Left renal cortex interstitium (tissue), 4 donors: ENCODE data around the gene TAGAP. TPM values are rescaled to one million over a fixed set of nuclear protein-coding genes. Genes with fewer than 3 reads are reported as not detected.
"Not testable (repeated sequence)": the region's sequence is repeated elsewhere in the genome, so short reads cannot be mapped to it uniquely, and the experiment has no call there.

Experiments
- DNase-seq, 4 donors: peaks; one replicate each; pipeline ENCODE4 v3.0.0-alpha.2; 2013; ENCODE audit warnings: low read depth in 4 of 4, low spot score in 2 of 4, missing footprints in 1 of 4
- polyA plus RNA-seq, 4 donors: library from polyadenylated mRNA; unstranded; fragments of 120-200 nt; gene quantifications; one replicate each; pipeline ENCODE4 v1.2.1, GENCODE V29; 2013; ENCODE audit not compliant: insufficient read length in 4 of 4

TAGAP gene
- polyA plus RNA-seq, 4 donors = 0.72 to 0.87 (median 0.73) TPM

GRCh38 chr6:159017757-159018559 lies 26.8 kb downstream of the TAGAP start:
- DNase-seq = no peak

DNA sequence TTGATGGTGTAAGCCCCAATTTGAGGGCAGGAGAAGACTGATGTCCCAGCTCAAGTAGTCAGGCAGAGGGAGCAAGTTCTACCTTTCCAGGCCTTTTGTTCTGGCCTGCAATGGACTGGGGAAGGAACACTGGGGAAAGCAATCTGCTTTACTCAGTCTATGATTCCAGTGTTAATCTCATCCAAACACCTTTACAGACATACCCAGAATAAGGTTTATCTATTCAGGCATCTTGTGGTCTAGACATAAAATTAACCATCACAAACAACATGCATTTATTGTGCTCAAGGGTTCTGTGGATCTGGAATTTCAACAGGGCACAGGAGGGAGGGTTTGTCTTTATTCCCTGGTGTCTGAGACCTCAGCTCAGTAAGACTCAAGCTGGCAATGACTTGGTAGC lies 30.4 kb downstream of the TAGAP start:
- DNase-seq = no peak

GRCh38 chr6:159013229-159013628 lies 31.6 kb downstream of the TAGAP start:
- DNase-seq = no peak

GRCh38 chr6:159012201-159012600 lies 32.6 kb downstream of the TAGAP start:
- DNase-seq = no peak

DNA sequence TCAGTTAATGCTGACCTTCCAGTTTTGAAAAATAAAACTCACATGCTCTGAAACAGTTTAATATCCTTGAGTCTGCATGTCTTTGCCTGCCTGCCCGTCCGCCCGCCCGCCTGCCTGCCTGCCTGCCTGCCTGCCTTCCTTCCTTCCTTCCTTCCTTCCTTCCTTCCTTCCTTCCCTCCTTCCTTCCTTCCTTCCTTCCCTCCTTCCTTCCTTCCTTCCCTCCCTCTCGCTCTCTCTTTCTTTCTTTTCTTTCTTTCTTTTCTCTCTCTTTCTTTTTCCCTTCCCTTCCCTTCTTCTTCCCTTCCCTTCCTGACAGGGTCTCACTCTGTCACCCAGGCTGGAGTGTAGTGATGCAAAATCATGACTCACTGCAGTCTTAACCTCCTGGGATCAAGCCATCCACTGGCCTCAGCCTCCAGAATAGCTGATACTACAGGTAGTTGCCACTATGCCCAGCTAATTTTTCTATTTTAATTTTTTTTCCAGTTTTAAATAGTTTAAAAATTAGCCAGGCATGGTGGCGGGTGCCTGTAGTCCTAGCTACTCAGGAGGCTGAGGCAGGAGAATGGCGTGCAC lies 34.7 kb downstream of the TAGAP start:
- not testable (repeated sequence) for DNase-seq

DNA sequence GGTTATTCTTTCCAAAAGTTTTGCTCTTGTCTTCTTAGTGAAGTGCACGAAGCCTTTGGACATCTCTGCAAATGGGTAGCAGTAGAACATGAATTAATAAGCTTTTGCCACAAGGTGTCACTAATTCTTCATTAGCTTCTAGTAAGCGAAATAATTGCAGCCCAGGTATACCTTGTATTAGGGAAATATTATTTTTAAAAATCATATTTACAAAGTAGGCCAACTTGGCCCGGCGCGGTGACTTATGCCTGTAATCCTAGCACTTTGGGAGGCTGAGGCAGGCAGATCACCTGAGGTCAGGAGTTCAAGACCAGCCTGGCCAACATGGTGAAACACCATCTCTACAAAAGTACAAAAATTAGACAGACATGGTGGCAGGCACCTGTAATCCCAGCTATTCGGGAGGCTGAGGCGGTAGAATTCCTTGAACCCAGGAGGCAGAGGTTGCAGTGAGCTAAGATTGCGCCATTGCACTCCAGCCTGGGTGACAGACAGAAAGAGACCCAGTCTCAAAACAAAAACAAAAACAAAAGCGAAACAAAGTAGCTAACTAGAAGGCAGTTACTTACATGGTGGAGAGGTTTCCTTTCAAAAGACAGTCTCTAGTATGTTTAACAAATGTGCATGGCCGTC lies 36.0 kb downstream of the TAGAP start:
- DNase-seq = no peak

DNA sequence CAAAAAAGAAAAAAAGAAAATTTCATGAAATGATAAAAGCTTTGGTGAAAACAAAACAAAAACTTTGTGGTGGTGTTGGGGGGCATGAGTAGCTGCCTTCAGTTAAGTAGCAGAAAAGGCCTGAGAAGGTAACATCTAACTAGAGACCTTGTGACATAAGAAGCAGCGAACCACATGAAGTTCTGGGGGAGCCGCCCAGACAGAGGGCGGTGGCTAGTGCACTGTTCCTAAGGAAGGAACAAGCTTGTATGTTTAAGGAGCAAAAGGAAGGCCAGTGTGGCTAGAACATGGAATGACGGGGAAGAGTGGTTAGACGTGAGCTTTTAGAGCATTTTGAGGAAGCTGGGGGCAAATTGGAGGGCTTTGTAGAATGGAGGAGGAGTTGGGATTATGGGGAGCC lies 37.3 kb downstream of the TAGAP start:
- no peak for DNase-seq

GRCh38 chr6:159005436-159005835 lies 39.4 kb downstream of the TAGAP start:
- DNase-seq = no peak

GRCh38 chr6:159004592-159004991 lies 40.2 kb downstream of the TAGAP start:
- no peak for DNase-seq

DNA sequence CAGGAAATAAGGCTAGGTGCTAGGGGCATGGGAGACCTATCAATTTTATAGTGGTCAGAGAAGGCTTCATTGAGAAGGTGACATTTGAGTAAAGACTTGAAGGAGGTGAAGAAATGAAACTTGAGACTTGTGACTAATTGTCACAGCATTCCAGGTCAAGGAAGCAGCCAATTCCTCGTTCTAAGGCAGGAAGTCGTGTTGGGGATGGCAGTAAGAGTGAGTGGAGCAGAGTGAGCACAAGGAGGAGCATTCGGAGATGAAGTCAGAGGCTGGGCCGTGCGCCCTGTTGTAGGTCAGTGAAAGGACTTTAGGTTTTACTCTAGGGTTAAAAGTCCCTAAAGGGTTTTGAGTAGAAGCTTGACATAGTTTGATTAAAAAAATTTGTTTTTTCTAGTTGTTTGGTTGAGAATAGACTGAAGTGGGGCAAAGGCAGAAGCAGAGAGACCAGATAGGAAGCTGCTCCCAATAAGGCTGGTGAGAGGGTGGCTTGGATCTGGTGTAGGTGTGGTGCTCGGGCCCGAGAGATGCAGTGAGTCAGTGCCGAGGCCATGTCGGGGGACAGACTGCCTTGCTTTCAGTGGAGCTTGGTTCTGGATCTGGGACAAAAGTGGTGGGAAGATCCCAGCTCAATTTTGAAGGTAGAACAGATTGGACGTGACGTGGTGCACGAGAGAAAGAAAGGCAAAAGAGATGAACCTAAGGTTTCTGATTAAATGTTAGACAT lies 42.2 kb downstream of the TAGAP start:
- DNase-seq = no peak

DNA sequence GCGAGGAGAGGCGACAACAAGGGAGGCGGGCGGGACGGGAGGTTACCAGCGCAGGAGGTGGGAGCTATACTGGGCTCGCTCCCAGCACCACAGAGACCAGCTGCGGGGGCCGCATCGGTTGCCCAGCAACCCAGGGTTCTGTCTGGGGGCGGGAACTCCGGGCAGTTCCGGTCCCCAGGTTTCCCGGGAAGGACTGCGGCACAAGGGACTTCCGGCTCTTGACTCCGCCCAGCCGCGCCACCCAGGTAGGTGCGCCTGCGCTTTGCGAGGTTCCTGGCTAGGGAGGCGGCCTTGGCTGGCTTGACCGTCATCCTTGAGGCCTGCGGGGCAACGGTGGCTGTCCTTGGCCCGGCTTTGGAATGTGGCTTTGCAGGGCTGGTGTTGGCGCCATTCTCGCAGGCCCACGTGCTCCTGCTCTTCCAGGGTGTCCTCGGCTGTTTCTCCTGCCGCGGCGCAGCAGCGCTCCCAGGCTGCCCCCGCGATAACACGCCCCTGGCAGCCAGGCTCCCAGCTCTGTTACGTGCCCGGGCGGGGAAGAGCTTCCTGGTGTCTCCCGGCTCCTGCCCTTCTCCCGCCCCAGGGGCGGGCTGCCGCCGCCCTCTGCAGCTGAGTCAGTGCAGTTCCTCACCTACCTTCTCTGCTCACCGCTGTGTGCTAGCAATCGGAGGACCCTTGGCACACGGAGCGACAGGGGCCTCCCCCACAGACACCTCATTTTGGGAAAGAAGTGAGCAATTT lies 45.0 kb downstream of the TAGAP start, which contains the start of gene RSPH3:
Gene RSPH3, minus strand, starts transcription at position 537 of the 738 bp plus-strand sequence. CDS start 652 bp downstream, outside the sequence.
- DNase-seq = peak; percentile 82 to 90 (median 88)

- peak in 1 of 4 donors; percentile 13 for DNase-seq
These were observed 45.6 kb downstream of the TAGAP start for GRCh38 chr6:158999154-158999665.

GRCh38 chr6:158996856-158997255 lies 47.9 kb downstream of the TAGAP start:
- no peak for DNase-seq

- no peak for DNase-seq
These were observed 51.2 kb downstream of the TAGAP start for GRCh38 chr6:158993639-158994038.

GRCh38 chr6:158991017-158991723 lies 53.6 kb downstream of the TAGAP start:
- no peak for DNase-seq

- DNase-seq = not testable (repeated sequence)
These were observed 55.1 kb downstream of the TAGAP start for GRCh38 chr6:158989711-158990110.

GRCh38 chr6:158988477-158988876 lies 56.3 kb downstream of the TAGAP start:
- no peak for DNase-seq

- no peak for DNase-seq
These were observed 57.1 kb downstream of the TAGAP start for GRCh38 chr6:158987657-158988056.
